Subcutaneous adipose tissue (tissue), 4 donors: ENCODE measurements around the gene SHB. TPM values are rescaled to one million over a fixed set of nuclear protein-coding genes. Genes with fewer than 3 reads are reported as not detected.

Experiments used
- CTCF ChIP-seq: fragments of 450-650 bp; IDR thresholded peaks from one replicate; pipeline ENCODE4 v1.5.1; 2016; ENCODE audit warnings: low read depth, mild to moderate bottlenecking, control low read depth, antibody characterized with exemption, moderate library complexity
- total RNA-seq, 4 donors: library from RNA; depleted of rRNA; stranded (reverse); fragments of >200 nt; gene quantifications; one replicate each; pipeline ENCODE4 v1.1.0, GENCODE V29; 2016

The SHB gene
- total RNA-seq, 4 donors from 2014 or later: 2.6 to 5.7 (median 4.7) TPM

- TF ChIP-seq CTCF: no peak
Measured at GRCh38 chr9:37954581-37954981, 114.4 kb downstream of the SHB start.

- TF ChIP-seq CTCF: no peak
Measured at GRCh38 chr9:37953775-37954437, 115.1 kb downstream of the SHB start.

- TF ChIP-seq CTCF: no peak
Measured at GRCh38 chr9:37953206-37953774, 115.7 kb downstream of the SHB start.

GRCh38 chr9:37952731-37953130 lies 116.3 kb downstream of the SHB start:
- TF ChIP-seq CTCF: no peak

GRCh38 chr9:37951671-37952449 lies 117.2 kb downstream of the SHB start:
- no peak for TF ChIP-seq CTCF

GRCh38 chr9:37950561-37950960 lies 118.5 kb downstream of the SHB start:
- no peak for TF ChIP-seq CTCF

GRCh38 chr9:37949576-37949975 lies 119.5 kb downstream of the SHB start:
- TF ChIP-seq CTCF: no peak
